Lower leg skin (tissue), 4 donors: ENCODE data around the gene NR4A2. TPM values are rescaled to one million over a fixed set of nuclear protein-coding genes. Genes with fewer than 3 reads are reported as not detected.

Experiments used
- DNase-seq, 2 donors: peaks; one replicate each; pipeline ENCODE4 v3.0.0-alpha.2; 2019; ENCODE audit warnings: low spot score in 2 of 2
- H3K4me3 ChIP-seq: fragments of 200-600 bp; sonication (generic); 2 replicates; pipeline ENCODE4 v1.5.1; 2017; ENCODE audit warnings: mild to moderate bottlenecking, low read depth; ENCODE audit not compliant: poor library complexity, severe bottlenecking
- POLR2A ChIP-seq, 2 donors: fragments of 450-650 bp; IDR thresholded peaks; one replicate each; pipeline ENCODE4 v1.6.1; 2016 to 2017; ENCODE audit warnings: antibody characterized with exemption in 2 of 2, mild to moderate bottlenecking in 1 of 2, moderate library complexity in 1 of 2
- WGBS, 2 donors: methylation state at CpG; one replicate each; pipeline ENCODE4 v1.1.5; 2018; 5-methylcytosine and 5-hydroxymethylcytosine counted together
- intact Hi-C: fragments of 100-400 bp; cut with DNase I; formaldehyde crosslinking; loops from one replicate; pipeline ENCODE4 v1.15.0; 2023; ENCODE audit warnings: low total_unique reads
- total RNA-seq, 4 donors: library from RNA; depleted of rRNA; stranded (reverse); fragments of >200 nt; gene quantifications; one replicate each; pipeline ENCODE4 v1.1.0, GENCODE V29; 2016
- TF ChIP-seq, protein P1 (sequence below), 3 donors: fragments of 450-650 bp; IDR thresholded peaks; one replicate each; pipeline ENCODE4 v1.5.1; 2016; ENCODE audit warnings: antibody characterized with exemption in 3 of 3, mild to moderate bottlenecking in 3 of 3, moderate library complexity in 2 of 3

NR4A2 gene
- total RNA-seq, 4 donors from 2014 or later, result 1.8 to 11.6 (median 5.2) TPM

DNA sequence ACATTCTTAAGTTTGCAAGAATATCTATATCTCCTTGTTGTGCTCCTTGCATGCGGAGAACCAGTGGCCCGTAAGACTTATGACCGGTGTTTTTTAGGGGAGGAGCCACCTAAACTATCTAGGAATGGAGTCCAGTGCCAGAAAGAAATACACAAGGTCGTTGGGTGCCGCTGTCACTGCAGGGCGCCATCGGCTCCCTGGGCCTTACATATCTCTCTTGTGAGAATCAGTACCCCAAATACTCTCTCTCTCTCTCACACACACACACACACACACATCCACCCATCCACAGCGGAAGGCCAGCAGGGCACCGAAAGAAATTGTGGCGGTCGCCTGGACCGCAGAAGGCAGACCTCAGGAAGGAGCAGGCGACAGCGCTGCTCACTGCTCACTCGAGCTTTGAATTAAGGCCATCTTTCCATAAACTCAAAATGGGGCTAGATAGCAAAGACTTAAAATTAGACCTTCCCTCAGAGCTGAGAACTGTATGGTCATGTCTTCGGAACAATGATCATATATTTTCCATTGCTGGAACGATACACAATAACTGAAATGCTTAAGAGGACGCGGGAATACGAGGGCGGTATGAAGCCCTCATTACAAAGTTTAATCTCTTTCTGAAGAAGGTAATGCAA is 10.4 kb downstream of the NR4A2 start:
- intact Hi-C loops, result loop anchor here (10.0 kb wide), 1 partner anchor 273 kb away; no protein-coding TSS in a partner anchor
- 11 to 13% methylated on average over 21 of the region's 21 CpGs for WGBS, 2 donors
- H3K4me3 ChIP-seq, result no peak overlapping the region
- DNase-seq, result no peak
- no peak for TF ChIP-seq POLR2A (IDR thresholded peaks at IDR 0.05)
- TF ChIP-seq, protein P1, sequence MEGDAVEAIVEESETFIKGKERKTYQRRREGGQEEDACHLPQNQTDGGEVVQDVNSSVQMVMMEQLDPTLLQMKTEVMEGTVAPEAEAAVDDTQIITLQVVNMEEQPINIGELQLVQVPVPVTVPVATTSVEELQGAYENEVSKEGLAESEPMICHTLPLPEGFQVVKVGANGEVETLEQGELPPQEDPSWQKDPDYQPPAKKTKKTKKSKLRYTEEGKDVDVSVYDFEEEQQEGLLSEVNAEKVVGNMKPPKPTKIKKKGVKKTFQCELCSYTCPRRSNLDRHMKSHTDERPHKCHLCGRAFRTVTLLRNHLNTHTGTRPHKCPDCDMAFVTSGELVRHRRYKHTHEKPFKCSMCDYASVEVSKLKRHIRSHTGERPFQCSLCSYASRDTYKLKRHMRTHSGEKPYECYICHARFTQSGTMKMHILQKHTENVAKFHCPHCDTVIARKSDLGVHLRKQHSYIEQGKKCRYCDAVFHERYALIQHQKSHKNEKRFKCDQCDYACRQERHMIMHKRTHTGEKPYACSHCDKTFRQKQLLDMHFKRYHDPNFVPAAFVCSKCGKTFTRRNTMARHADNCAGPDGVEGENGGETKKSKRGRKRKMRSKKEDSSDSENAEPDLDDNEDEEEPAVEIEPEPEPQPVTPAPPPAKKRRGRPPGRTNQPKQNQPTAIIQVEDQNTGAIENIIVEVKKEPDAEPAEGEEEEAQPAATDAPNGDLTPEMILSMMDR (IDR thresholded peaks at IDR 0.05), result no peak

DNA sequence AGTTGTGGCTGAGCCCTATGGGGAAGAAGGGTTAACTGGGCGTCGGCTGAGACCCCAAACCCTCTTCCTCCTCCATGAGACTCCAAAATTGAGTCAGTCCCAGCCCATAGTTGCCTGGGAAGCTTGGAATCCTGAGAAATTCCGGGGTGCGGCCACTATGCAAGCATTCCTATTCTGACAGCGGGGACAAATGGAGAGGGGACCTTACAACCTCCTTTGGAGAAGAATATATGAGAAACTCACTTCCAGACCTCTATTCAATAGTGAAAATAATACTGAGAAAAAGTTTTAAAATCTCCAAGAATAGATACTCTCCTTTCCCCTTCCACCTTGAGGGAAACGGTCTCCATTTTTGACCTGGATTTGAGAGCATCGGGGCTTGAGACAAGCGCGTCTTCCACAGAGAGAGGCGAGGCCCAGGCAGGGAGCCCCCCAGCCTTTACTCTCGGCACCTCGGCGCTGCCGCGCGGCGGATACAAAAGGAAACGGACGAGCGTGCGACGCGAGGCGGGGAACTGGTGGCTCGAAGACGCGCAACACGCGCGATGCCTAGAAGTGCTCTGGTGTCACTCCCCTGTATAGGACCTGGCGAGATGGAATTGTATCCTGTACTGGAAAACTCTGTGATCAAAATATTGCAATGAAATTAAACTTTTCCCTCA is 11.1 kb downstream of the NR4A2 start:
- 1 to 5% methylated on average over 31 of the region's 31 CpGs for WGBS, 2 donors
- TF ChIP-seq, protein P1 (IDR thresholded peaks at IDR 0.05), result no peak
- TF ChIP-seq POLR2A (IDR thresholded peaks at IDR 0.05), result no peak
- no peak overlapping the region for H3K4me3 ChIP-seq
- no peak for DNase-seq
- intact Hi-C loops, result loop anchor here (10.0 kb wide), 1 partner anchor 273 kb away; no protein-coding TSS in a partner anchor

DNA sequence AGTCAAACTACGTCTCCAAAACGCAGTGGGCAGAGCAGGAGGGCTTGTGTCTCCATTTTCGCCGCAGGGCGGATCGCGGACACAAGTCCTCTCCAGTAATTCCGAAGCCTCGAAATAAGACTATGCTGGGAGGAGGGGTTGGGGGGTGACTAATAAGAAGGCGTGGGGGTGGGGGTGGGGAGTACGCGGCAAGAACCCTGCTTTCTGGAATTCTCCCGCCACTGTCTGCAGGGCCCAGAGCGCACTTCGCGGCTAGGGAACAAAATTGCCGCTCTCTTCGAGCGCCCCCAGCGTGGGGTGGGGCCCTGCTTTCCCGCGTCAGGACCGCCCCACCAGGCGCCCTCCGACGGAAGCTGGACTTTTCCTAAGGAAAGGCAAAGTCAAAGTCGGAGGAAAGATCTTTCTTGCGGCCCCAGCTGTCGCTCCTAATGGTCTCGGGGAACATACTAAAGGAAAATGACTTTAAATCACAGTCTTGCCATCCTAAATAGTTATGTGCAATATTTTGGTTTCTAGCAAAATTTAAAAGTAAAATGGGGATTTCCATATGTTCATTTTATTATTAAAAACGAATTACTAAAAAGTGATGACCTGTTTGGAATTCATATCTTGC is 11.9 kb downstream of the NR4A2 start:
- no peak for DNase-seq
- 1% methylated on average over 31 of the region's 31 CpGs for WGBS, 2 donors

DNA sequence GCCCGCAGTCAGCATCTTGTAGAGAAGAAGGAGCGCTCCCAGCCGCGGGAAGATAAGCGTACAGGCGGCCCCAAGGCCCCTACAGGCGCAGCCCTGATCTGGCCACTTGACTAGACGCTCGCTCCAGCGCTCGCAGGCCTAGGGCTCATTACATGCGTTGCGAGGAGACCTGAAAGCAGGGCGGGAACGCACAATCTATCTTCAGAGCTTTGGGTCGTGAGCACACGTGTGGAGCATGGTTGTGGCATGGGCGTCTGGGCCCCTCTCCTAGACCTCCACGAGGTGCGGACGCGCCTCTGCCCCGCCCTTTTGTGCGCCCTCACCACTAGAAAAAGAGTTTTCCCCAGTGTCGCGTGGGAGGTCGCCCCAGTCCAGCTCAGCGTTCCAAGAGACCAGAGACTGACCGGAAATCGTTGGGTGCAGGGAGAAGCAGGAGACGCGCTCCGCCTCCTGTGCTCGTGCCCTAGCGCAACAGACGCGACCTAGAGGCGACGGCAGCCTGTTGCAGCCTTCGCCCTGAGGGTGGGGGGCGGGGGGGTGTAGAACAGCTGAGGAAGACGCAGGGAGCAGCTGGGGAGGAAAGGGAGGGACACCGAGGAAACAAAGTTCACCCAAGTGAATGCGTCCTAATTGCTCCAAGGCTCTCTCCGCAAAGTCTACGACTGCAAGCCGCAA is 12.6 kb downstream of the NR4A2 start:
- WGBS, 2 donors, result 11 to 19% methylated on average over 31 to 33 of the region's 47 CpGs
- DNase-seq, result peak in 1 of 2 donors; percentile 88
- intact Hi-C loops, result loop anchor here (10.0 kb wide), 1 partner anchor 275 kb away; no protein-coding TSS in a partner anchor

More for the DNA sequence above, 11.9 kb downstream of the NR4A2 start:
- TF ChIP-seq, protein P1 (IDR thresholded peaks at IDR 0.05), result no peak
- no peak for TF ChIP-seq POLR2A (IDR thresholded peaks at IDR 0.05)
- H3K4me3 ChIP-seq, result peak overlapping the region; percentile 13
- intact Hi-C loops, result loop anchor here (10.0 kb wide), 1 partner anchor 274 kb away; no protein-coding TSS in a partner anchor

DNA sequence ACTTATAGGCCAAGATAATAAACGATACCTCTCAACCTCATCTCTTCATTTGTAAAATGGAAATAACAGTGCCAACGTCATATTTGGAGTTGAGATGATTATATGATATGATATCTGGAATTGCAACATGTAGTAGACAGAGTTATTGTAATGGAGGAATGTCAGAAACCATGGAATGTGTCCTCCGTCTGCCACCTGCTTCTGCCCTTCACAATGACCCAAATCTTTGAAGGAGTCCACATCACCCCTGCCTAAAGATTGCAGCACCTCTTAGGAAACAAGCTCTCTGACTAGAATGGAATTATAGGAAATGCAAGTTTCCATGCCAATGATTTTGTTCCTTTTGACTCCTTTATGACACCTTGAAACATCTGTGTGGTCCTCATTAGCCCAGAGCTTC is 14.9 kb downstream of the NR4A2 start:
- 82 to 87% methylated on average over 3 of the region's 3 CpGs for WGBS, 2 donors
- no peak for TF ChIP-seq POLR2A (IDR thresholded peaks at IDR 0.05)
- TF ChIP-seq, protein P1 (IDR thresholded peaks at IDR 0.05), result no peak
- intact Hi-C loops, result no loop called here
- no peak for DNase-seq
- H3K4me3 ChIP-seq, result no peak overlapping the region

More for the DNA sequence above, 12.6 kb downstream of the NR4A2 start:
- TF ChIP-seq, protein P1 (IDR thresholded peaks at IDR 0.05), result no peak
- TF ChIP-seq POLR2A (IDR thresholded peaks at IDR 0.05), result no peak
- H3K4me3 ChIP-seq, result no peak overlapping the region
